ENCODE data around the gene GPR25.

DNA sequence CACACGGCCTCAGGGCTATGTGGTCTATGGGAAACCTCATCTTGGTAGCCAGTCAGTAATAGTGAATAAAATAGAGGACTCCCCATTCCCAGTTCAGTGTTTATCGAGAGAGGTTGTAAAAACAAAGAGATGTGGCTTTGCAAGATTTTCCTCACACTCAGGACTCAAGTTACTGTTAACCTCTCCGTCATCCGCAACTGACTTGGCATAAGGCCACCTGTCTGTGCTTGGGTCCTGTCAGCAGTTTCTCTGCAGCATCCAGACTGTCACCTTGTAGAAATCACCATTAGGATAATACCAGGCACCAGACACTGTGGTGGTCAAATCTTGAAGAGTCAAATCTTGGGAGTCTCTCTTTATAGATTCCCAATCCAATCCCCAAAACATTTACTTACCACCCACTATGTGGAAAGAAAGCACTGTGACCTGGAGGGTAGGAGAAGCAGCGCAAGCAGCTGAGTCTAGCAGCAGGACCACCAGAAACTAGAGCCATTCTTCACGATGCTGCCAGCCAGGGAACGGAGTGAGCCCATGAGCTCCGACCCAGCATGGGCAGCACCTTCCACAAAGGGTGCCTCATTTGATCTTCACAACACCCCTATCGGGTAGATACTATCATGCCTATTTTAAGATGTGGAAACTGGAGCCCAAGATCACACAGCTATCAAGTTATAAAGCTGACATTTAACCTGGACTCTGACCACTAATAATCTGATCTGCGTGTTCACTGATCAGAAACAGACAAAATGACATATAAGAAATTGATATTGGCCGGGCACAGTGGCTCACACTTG is 5.6 kb upstream of the GPR25 start:
- TF ChIP-seq CTCF (IDR thresholded peaks at IDR 0.05; ENCODE audit: borderline replicate concordance, extremely low read depth, low read length, poor library complexity, severe bottlenecking) (no peak), EZH2 (IDR thresholded peaks at IDR 0.05; ENCODE audit: borderline replicate concordance, low read depth, low read length, severe bottlenecking) (no peak)
